Smooth muscle cell (in vitro differentiated cells): ENCODE data around the gene DDX10. TPM values are rescaled to one million over a fixed set of nuclear protein-coding genes. Genes with fewer than 3 reads are reported as not detected.

Experiments used
- DNase-seq: peaks from one replicate; lab custom pipeline; 2025; ENCODE audit not compliant: unreplicated experiment; lab: John Stamatoyannopoulos, UW
- H2AFZ ChIP-seq: fragments of 200-600 bp; sonication (generic); 2 replicates; pipeline ENCODE4 v1.6.0; 2016; ENCODE audit warnings: antibody characterized with exemption, low read depth, mild to moderate bottlenecking
- H3F3A ChIP-seq: fragments of 200-600 bp; sonication (generic); 2 replicates; pipeline ENCODE4 v1.6.0; 2017; ENCODE audit warnings: antibody characterized with exemption, low read depth
- H3K27ac ChIP-seq: fragments of 200-600 bp; sonication (generic); 2 replicates; pipeline ENCODE4 v1.5.1; 2016; ENCODE audit warnings: low read depth, mild to moderate bottlenecking
- H3K27me3 ChIP-seq: fragments of 200-600 bp; sonication (generic); 2 replicates; pipeline ENCODE4 v1.6.1; 2016; ENCODE audit warnings: low read depth, mild to moderate bottlenecking
- H3K36me3 ChIP-seq: fragments of 200-600 bp; sonication (generic); 2 replicates; pipeline ENCODE4 v1.5.1; 2016; ENCODE audit warnings: low read depth
- H3K4me1 ChIP-seq: fragments of 200-600 bp; sonication (generic); 2 replicates; pipeline ENCODE4 v1.5.1; 2016; ENCODE audit warnings: low read depth
- H3K4me2 ChIP-seq: fragments of 200-600 bp; sonication (generic); 2 replicates; pipeline ENCODE4 v1.6.0; 2016; ENCODE audit warnings: mild to moderate bottlenecking
- H3K4me3 ChIP-seq: fragments of 200-600 bp; sonication (generic); 2 replicates; pipeline ENCODE4 v1.5.1; 2016; ENCODE audit warnings: mild to moderate bottlenecking
- H3K79me2 ChIP-seq: fragments of 200-600 bp; sonication (generic); 2 replicates; pipeline ENCODE4 v1.6.0; 2016; ENCODE audit warnings: low read depth, mild to moderate bottlenecking
- H3K9ac ChIP-seq: fragments of 200-600 bp; sonication (generic); 2 replicates; pipeline ENCODE4 v1.6.0; 2016; ENCODE audit warnings: low read depth
- H3K9me3 ChIP-seq: fragments of 200-600 bp; sonication (generic); replicated peaks from 2 replicates; pipeline ENCODE4 v1.5.1; 2016; ENCODE audit warnings: low read depth
- H4K20me1 ChIP-seq: fragments of 200-600 bp; sonication (generic); 2 replicates; pipeline ENCODE4 v1.6.0; 2016; ENCODE audit warnings: low read depth
- CTCF ChIP-seq: fragments of 200-600 bp; sonication (generic); IDR thresholded peaks from 2 replicates; pipeline ENCODE4 v1.5.1; 2017; ENCODE audit warnings: borderline replicate concordance, mild to moderate bottlenecking, antibody characterized with exemption; ENCODE audit not compliant: insufficient read depth, poor library complexity, severe bottlenecking
- WGBS: methylation state at CpG from one replicate; pipeline ENCODE4 v1.1.7; 2016; ENCODE audit warnings: low lambda C conversion rate; 5-methylcytosine and 5-hydroxymethylcytosine counted together
- polyA plus RNA-seq: library from polyadenylated mRNA; unstranded; fragments of >200 nt; fragmentation: Nextera tagmentation; extraction: Ambion mirVana; gene quantifications from 2 replicates; pipeline ENCODE4 v1.2.1, GENCODE V29; 2016
- total RNA-seq: library from RNA; depleted of rRNA; stranded (reverse); fragments of >200 nt; gene quantifications from 2 replicates; pipeline ENCODE4 v1.2.3, GENCODE V29; 2014

Gene DDX10
- total and polyA plus RNA-seq, 2 experiments from 2014 or later = 7.3 to 15.7 TPM

- Histone ChIP-seq H3K36me3 (no peaks in the 10 kb centered on the region), H4K20me1 (no peaks in the 10 kb centered on the region), H2AFZ (no peak overlapping the region), H3K27ac (no peak overlapping the region), H3K4me1 (no peaks in the 10 kb centered on the region), H3K27me3 (no peaks in the 10 kb centered on the region), H3K9me3 (no peaks in the 10 kb centered on the region), H3K9ac (no peak overlapping the region), H3K4me3 (no peak overlapping the region), H3K4me2 (no peak overlapping the region), H3F3A (no peaks in the 10 kb centered on the region), H3K79me2 (no peaks in the 10 kb centered on the region)
- WGBS = 81% methylated on average over 2 of the region's 2 CpGs
- TF ChIP-seq CTCF = no peak
- no peak for DNase-seq
Measured at GRCh38 chr11:108793611-108794010, 128.7 kb downstream of the DDX10 start.

GRCh38 chr11:108796551-108796950 is 131.7 kb downstream of the DDX10 start:
- Histone ChIP-seq H3K27me3 (no peaks in the 10 kb centered on the region), H3K36me3 (no peaks in the 10 kb centered on the region), H3K4me2 (no peak overlapping the region), H3K4me3 (no peak overlapping the region), H3K4me1 (no peaks in the 10 kb centered on the region), H4K20me1 (no peaks in the 10 kb centered on the region), H3F3A (no peaks in the 10 kb centered on the region), H3K9me3 (no peaks in the 10 kb centered on the region), H3K79me2 (no peaks in the 10 kb centered on the region), H3K9ac (no peak overlapping the region), H2AFZ (no peak overlapping the region), H3K27ac (no peak overlapping the region)
- WGBS = 78% methylated on average over 4 of the region's 4 CpGs
- no peak for TF ChIP-seq CTCF
- DNase-seq = no peak

- WGBS = 92% methylated on average over 4 of the region's 4 CpGs
- no peak overlapping the region for H3K27ac ChIP-seq
- no peak overlapping the region for H2AFZ ChIP-seq
- no peaks in the 10 kb centered on the region for H4K20me1 ChIP-seq
- H3K36me3 ChIP-seq = no peaks in the 10 kb centered on the region
- H3K4me3 ChIP-seq = no peak overlapping the region
- H3F3A ChIP-seq = no peaks in the 10 kb centered on the region
- H3K4me1 ChIP-seq = no peaks in the 10 kb centered on the region
- no peaks in the 10 kb centered on the region for H3K9me3 ChIP-seq
- no peak for TF ChIP-seq CTCF
- DNase-seq = no peak
- H3K79me2 ChIP-seq = no peaks in the 10 kb centered on the region
- H3K9ac ChIP-seq = no peak overlapping the region
- no peaks in the 10 kb centered on the region for H3K27me3 ChIP-seq
- H3K4me2 ChIP-seq = no peak overlapping the region
Measured at GRCh38 chr11:108797578-108798100, 132.8 kb downstream of the DDX10 start.

- Histone ChIP-seq H3K4me3 (no peak overlapping the region), H3K27me3 (no peaks in the 10 kb centered on the region), H3K9ac (no peak overlapping the region), H2AFZ (no peak overlapping the region), H3K36me3 (no peaks in the 10 kb centered on the region), H3K4me1 (no peaks in the 10 kb centered on the region), H3K27ac (no peak overlapping the region), H3K9me3 (no peaks in the 10 kb centered on the region), H3K4me2 (no peak overlapping the region), H3K79me2 (no peaks in the 10 kb centered on the region), H4K20me1 (no peaks in the 10 kb centered on the region), H3F3A (no peaks in the 10 kb centered on the region)
- WGBS = 87% methylated on average over 1 of the region's 1 CpG
- no peak for TF ChIP-seq CTCF
- DNase-seq = no peak
Measured at GRCh38 chr11:108802492-108802891, 137.6 kb downstream of the DDX10 start.
